Right lobe of liver (tissue), 4 donors: ENCODE results near the gene VCAM1.

Experiments
- CTCF ChIP-seq, 4 donors: fragments of 200-600 bp in 3 of 4; fragments of 450-650 bp in 1 of 4; IDR thresholded peaks; one replicate each; pipeline versions ENCODE4 v1.5.1 to v1.8.0; 2016 to 2022; ENCODE audit warnings: antibody characterized with exemption in 4 of 4, mild to moderate bottlenecking in 2 of 4
- POLR2A ChIP-seq: fragments of 450-650 bp; IDR thresholded peaks from one replicate; pipeline ENCODE4 v1.6.1; 2017; ENCODE audit warnings: antibody characterized with exemption, mild to moderate bottlenecking
- donor health status: DM: no; HTN: no; CAD: no.
- donor health status: DM: no; HTN: no; CAD: no.
- donor health status: DM: no; HTN: yes; CAD: no.

GRCh38 chr1:100717218-100717617 lies 2.3 kb upstream of the VCAM1 start:
- TF ChIP-seq POLR2A (no peak), CTCF (IDR thresholded peaks at IDR 0.05) (no peak)
